SK-N-SH (cell line): ENCODE measurements around the gene CALHM1. TPM values are rescaled to one million over a fixed set of nuclear protein-coding genes. Genes with fewer than 3 reads are reported as not detected.
A peak's percentile ranks its signal among the peaks of the same experiment; 100 is the strongest.

Experiments
- CTCF ChIA-PET: fragments of 300-600, 350-600 bp; formaldehyde crosslinking; extraction: SDS; loops from one replicate; lab custom pipeline; 2021; lab: Yijun Ruan, JAX
- POLR2A ChIA-PET: fragments of 350-600 bp; sonication (Branson Sonifier 250); formaldehyde crosslinking; extraction: SDS; loops from one replicate; lab custom pipeline; 2020; ENCODE audit warnings: antibody characterized with exemption, inconsistent platforms; lab: Yijun Ruan, JAX
- DNase-seq: peaks from one replicate; pipeline ENCODE4 v3.0.0; 2012
- H2AFZ ChIP-seq: fragments of 200-600 bp; sonication (generic); 2 replicates; pipeline ENCODE4 v1.8.1; 2016; ENCODE audit warnings: antibody characterized with exemption, mild to moderate bottlenecking, low read depth
- H3F3A ChIP-seq: fragments of 200-600 bp; sonication (generic); replicated peaks from 2 replicates; pipeline ENCODE3; 2016; ENCODE audit warnings: antibody characterized with exemption, mild to moderate bottlenecking; ENCODE audit not compliant: insufficient read depth
- H3K27ac ChIP-seq, 2 experiments: fragments of 200-500 bp in 1 of 2; fragments of 200-600 bp in 1 of 2; sonication (Bioruptor generic) in 1 of 2; sonication (generic), shearing (Covaris generic) in 1 of 2; 2 replicates each; pipeline versions ENCODE4 v1.5.1 to v1.6.1; 2014 to 2016; ENCODE audit warnings: low read depth in 2 of 2, inconsistent platforms in 1 of 2, low read length in 1 of 2, mild to moderate bottlenecking in 1 of 2, mixed read lengths in 1 of 2
- H3K27me3 ChIP-seq: fragments of 200-600 bp; sonication (generic), shearing (Covaris generic); 2 replicates; pipeline ENCODE4 v1.6.1; 2016; ENCODE audit warnings: mixed run types; ENCODE audit not compliant: insufficient read depth
- H3K36me3 ChIP-seq, 2 experiments: fragments of 200-500 bp in 1 of 2; fragments of 200-600 bp in 1 of 2; sonication (Bioruptor generic) in 1 of 2; sonication (generic) in 1 of 2; replicated peaks in 1 of 2; 2 replicates each; pipeline versions ENCODE3 to v1.5.1; 2014 to 2016; ENCODE audit warnings: low read length in 1 of 2, mild to moderate bottlenecking in 1 of 2; ENCODE audit not compliant: insufficient read depth in 2 of 2, control insufficient read depth in 1 of 2
- H3K4me1 ChIP-seq, 2 experiments: fragments of 200-500 bp in 1 of 2; fragments of 200-600 bp in 1 of 2; sonication (Bioruptor generic) in 1 of 2; sonication (generic), shearing (Covaris generic) in 1 of 2; 2 replicates each; pipeline versions ENCODE4 v1.5.1 to v1.6.1; 2014 to 2016; ENCODE audit warnings: low read depth in 1 of 2, low read length in 1 of 2, mixed run types in 1 of 2; ENCODE audit not compliant: insufficient read depth in 2 of 2, control insufficient read depth in 1 of 2
- H3K4me2 ChIP-seq: fragments of 200-600 bp; sonication (generic), shearing (Covaris generic); 2 replicates; pipeline ENCODE4 v1.6.1; 2017; ENCODE audit warnings: mixed run types
- H3K4me3 ChIP-seq, 2 experiments: fragments of 200-500 bp in 1 of 2; fragments of 200-600 bp in 1 of 2; sonication (Bioruptor generic) in 1 of 2; sonication (generic), shearing (Covaris generic) in 1 of 2; 2 replicates each; pipeline versions ENCODE4 v1.5.1 to v1.8.1; 2014 to 2016; ENCODE audit warnings: low read depth in 2 of 2, inconsistent platforms in 1 of 2, low read length in 1 of 2, mild to moderate bottlenecking in 1 of 2, mixed read lengths in 1 of 2, moderate library complexity in 1 of 2
- H3K79me2 ChIP-seq: fragments of 200-600 bp; sonication (generic); 2 replicates; pipeline ENCODE4 v1.8.1; 2017; ENCODE audit warnings: mild to moderate bottlenecking; ENCODE audit not compliant: insufficient read depth
- H3K9ac ChIP-seq: fragments of 200-600 bp; sonication (generic); 2 replicates; pipeline ENCODE4 v1.6.1; 2017; ENCODE audit warnings: mixed run types
- H3K9me2 ChIP-seq: fragments of 200-600 bp; sonication (generic); 2 replicates; pipeline ENCODE4 v1.6.1; 2017; ENCODE audit warnings: mixed run types
- H3K9me3 ChIP-seq: fragments of 200-600 bp; sonication (generic); 2 replicates; pipeline ENCODE4 v1.6.1; 2017; ENCODE audit warnings: mixed run types, mild to moderate bottlenecking, moderate library complexity
- H4K20me1 ChIP-seq: fragments of 200-600 bp; sonication (generic); 2 replicates; pipeline ENCODE4 v1.6.1; 2017; ENCODE audit warnings: mild to moderate bottlenecking, mixed run types; ENCODE audit not compliant: insufficient read depth
- CTCF ChIP-seq: fragments of 200-600 bp; sonication (generic); IDR thresholded peaks from 2 replicates; pipeline ENCODE4 v1.6.1; 2017; ENCODE audit warnings: antibody characterized with exemption, mild to moderate bottlenecking, moderate library complexity
- ELF1 ChIP-seq: IDR thresholded peaks from 2 replicates; pipeline ENCODE4 v1.4.0; 2012
- EP300 ChIP-seq, 2 experiments: IDR thresholded peaks; 2 replicates each; pipeline versions ENCODE4 v1.4.0 to v1.6.1; 2012; ENCODE audit warnings: borderline replicate concordance in 1 of 2, low read depth in 1 of 2, low read length in 1 of 2
- MXI1 ChIP-seq: IDR thresholded peaks from 2 replicates; pipeline ENCODE4 v1.6.1; 2012; ENCODE audit warnings: mild to moderate bottlenecking, low read depth, low read length, improper control_type of control experiment
- RCOR1 ChIP-seq: fragments of 150-350 bp; IDR thresholded peaks from 2 replicates; pipeline ENCODE4 v1.6.1; 2017; ENCODE audit warnings: antibody characterized with exemption, low read length
- REST ChIP-seq: IDR thresholded peaks from 2 replicates; pipeline ENCODE4 v1.6.1; 2012; ENCODE audit warnings: mild to moderate bottlenecking, low read depth, low read length, moderate library complexity
- TAF1 ChIP-seq: IDR thresholded peaks from 2 replicates; pipeline ENCODE4 v1.6.1; 2012; ENCODE audit warnings: low read depth, mild to moderate bottlenecking, low read length, moderate library complexity, borderline replicate concordance
- TCF12 ChIP-seq: IDR thresholded peaks from 2 replicates; pipeline ENCODE4 v1.4.0; 2012
- TEAD4 ChIP-seq: IDR thresholded peaks from 2 replicates; pipeline ENCODE4 v1.4.0; 2012; ENCODE audit warnings: mild to moderate bottlenecking, borderline replicate concordance; ENCODE audit not compliant: insufficient read depth
- ZBTB33 ChIP-seq: IDR thresholded peaks from 2 replicates; pipeline ENCODE4 v1.4.0; 2012; ENCODE audit warnings: low read depth, borderline replicate concordance
- WGBS: methylation state at CpG from one replicate; pipeline ENCODE4 v1.1.6; 2017; ENCODE audit warnings: low lambda C conversion rate; 5-methylcytosine and 5-hydroxymethylcytosine counted together
- polyA plus RNA-seq, 3 experiments: library from polyadenylated mRNA; depleted of rRNA; stranded (reverse); fragments of >200 nt; gene quantifications; 2 replicates each; pipeline ENCODE4 v1.2.3, GENCODE V29; 2012

Gene CALHM1
- polyA plus RNA-seq, 1 of the 3 experiments (the other 2 are of a cell fraction) = not detected

- 44% methylated on average over 25 of the region's 65 CpGs for WGBS
- Histone ChIP-seq H3K4me2 (peak within 1 kb of the TSS; percentile 87), H3K9me3 (no peaks in the 10 kb centered on the region), H3F3A (peaks cover 9% of the 10 kb centered on the region), H4K20me1 (no peaks in the 10 kb centered on the region), H3K4me3 (peak within 1 kb of the TSS; percentile 54 to 56), H3K9me2 (no peaks in the 10 kb centered on the region), H3K27me3 (peaks cover 43% of the 10 kb centered on the region), H3K36me3 (no peaks in the 10 kb centered on the region), H3K4me1 (peaks cover 0 to 34% of the 10 kb centered on the region in 2 experiments; a peak in 2 of 4 replicates), H3K9ac (no peak within 1 kb of the TSS), H3K27ac (peak within 1 kb of the TSS in 1 of 2 experiments; percentile 76; a peak in 2 of 4 replicates), H3K79me2 (no peaks in the 10 kb centered on the region), H2AFZ (no peak within 1 kb of the TSS)
- DNase-seq = peak; percentile 85
- POLR2A ChIA-PET = interaction anchor here (2.4 kb wide), 1 partner anchor 9 kb away, joined by 13 read pairs; no protein-coding TSS in a partner anchor
- TF ChIP-seq TAF1 (no peak), MXI1 (peak; percentile 23; the same call in 1 of the 2 replicates), CTCF (no peak)
- CTCF ChIA-PET = interaction anchor here (0.6 to 2.8 kb wide), 13 partner anchors 9 to 193 kb away, joined by 3 to 27 read pairs (median 4); no protein-coding TSS in a partner anchor
Measured at GRCh38 chr10:103493362-103493915, 34.7 kb upstream of the CALHM1 start, which contains the start of gene NEURL1. NEURL1 (plus strand) TSS chr10:103493705; CDS start chr10:103494388, 683 bp downstream.

- DNase-seq = no peak
- H2AFZ ChIP-seq = no peak overlapping the region
- H3K4me3 ChIP-seq = no peak overlapping the region
- no peaks in the 10 kb centered on the region for H3K79me2 ChIP-seq
- ChIA-PET CTCF (interaction anchor here (0.9 to 3.5 kb wide), 13 partner anchors 9 to 193 kb away, joined by 3 to 27 read pairs (median 4); no protein-coding TSS in a partner anchor), POLR2A (interaction anchor here (2.4 kb wide), 1 partner anchor 10 kb away, joined by 13 read pairs; no protein-coding TSS in a partner anchor)
- H3K9me2 ChIP-seq = no peaks in the 10 kb centered on the region
- no peaks in the 10 kb centered on the region for H4K20me1 ChIP-seq
- peak overlapping the region in 1 of 2 experiments; percentile 76; a peak in 1 of 4 replicates for H3K27ac ChIP-seq
- no peak overlapping the region for H3K9ac ChIP-seq
- H3K27me3 ChIP-seq = peaks cover 40% of the 10 kb centered on the region
- WGBS = 95% methylated on average over 1 of the region's 5 CpGs
- H3F3A ChIP-seq = peaks cover 9% of the 10 kb centered on the region
- no peak for TF ChIP-seq ZBTB33
- no peak for TF ChIP-seq RCOR1
- no peak for TF ChIP-seq EP300 (IDR thresholded peaks at IDR 0.05; ENCODE audit: borderline replicate concordance in 1 of 2, low read depth in 1 of 2, low read length in 1 of 2)
- no peak for TF ChIP-seq REST
- TF ChIP-seq TEAD4 = no peak
- TF ChIP-seq TCF12 = no peak
- no peak for TF ChIP-seq ELF1
- H3K36me3 ChIP-seq = no peaks in the 10 kb centered on the region
- H3K4me1 ChIP-seq = peaks cover 0 to 34% of the 10 kb centered on the region in 2 experiments; a peak in 2 of 4 replicates
- 0 out of 2 replicates have a peak overlapping the region, but pooled peaks have one; percentile 16 for H3K4me2 ChIP-seq
- H3K9me3 ChIP-seq = no peaks in the 10 kb centered on the region
Measured at GRCh38 chr10:103492655-103493261, 34.1 kb upstream of the CALHM1 start.
